ENCODE data around the gene BRD3OS.
A peak's percentile ranks its signal among the peaks of the same experiment; 100 is the strongest.
"Not testable (repeated sequence)": the region's sequence is repeated elsewhere in the genome, so short reads cannot be mapped to it uniquely, and the experiment has no call there.

BRD3OS gene

GRCh38 chr9:134024828-134025605 lies at the start of gene BRD3OS:
BRD3OS (plus strand) TSS chr9:134025481; CDS start chr9:134026748, 1,267 bp downstream.
- peak; percentile 95 for DNase-seq

- no peak for DNase-seq
Observed at GRCh38 chr9:133975511-133975910, 49.8 kb upstream of the BRD3OS start.

- no peak for DNase-seq
Observed at GRCh38 chr9:133976191-133976861, 49.0 kb upstream of the BRD3OS start.

GRCh38 chr9:133976887-133977286 lies 48.4 kb upstream of the BRD3OS start:
- DNase-seq = no peak

GRCh38 chr9:133977421-133978201 lies 47.7 kb upstream of the BRD3OS start:
- no peak for DNase-seq

- no peak for DNase-seq
Observed at GRCh38 chr9:133978226-133978898, 46.9 kb upstream of the BRD3OS start.

GRCh38 chr9:133978899-133979272 lies 46.4 kb upstream of the BRD3OS start:
- DNase-seq = no peak

GRCh38 chr9:133979273-133979920 lies 45.9 kb upstream of the BRD3OS start:
- no peak for DNase-seq

GRCh38 chr9:133979921-133980863 lies 45.1 kb upstream of the BRD3OS start:
- DNase-seq = no peak

- no peak for DNase-seq
Observed at GRCh38 chr9:133980864-133981588, 44.3 kb upstream of the BRD3OS start.

- DNase-seq = no peak
Observed at GRCh38 chr9:133981589-133981957, 43.7 kb upstream of the BRD3OS start.

- no peak for DNase-seq
Observed at GRCh38 chr9:133981958-133982681, 43.2 kb upstream of the BRD3OS start.

GRCh38 chr9:133982971-133983720 lies 42.1 kb upstream of the BRD3OS start:
- DNase-seq = no peak

GRCh38 chr9:133986061-133986460 lies 39.2 kb upstream of the BRD3OS start:
- DNase-seq = no peak

GRCh38 chr9:133986774-133987445 lies 38.4 kb upstream of the BRD3OS start:
- no peak for DNase-seq

GRCh38 chr9:133987446-133987788 lies 37.9 kb upstream of the BRD3OS start:
- no peak for DNase-seq

GRCh38 chr9:133987946-133988665 lies 37.2 kb upstream of the BRD3OS start:
- no peak for DNase-seq

- DNase-seq = not testable (repeated sequence)
Observed at GRCh38 chr9:133988771-133989170, 36.5 kb upstream of the BRD3OS start.

Measured in CD4-positive, alpha-beta T cell treated with Interleukin-4 for 4 hours (primary cell).